ENCODE measurements around the gene MIEF1. TPM values are rescaled to one million over a fixed set of nuclear protein-coding genes. Genes with fewer than 3 reads are reported as not detected.
"Not testable (repeated sequence)": the region's sequence is repeated elsewhere in the genome, so short reads cannot be mapped to it uniquely, and the experiment has no call there.

The MIEF1 gene
- total RNA-seq, 1 donor from 2014 or later: 29.2 TPM

DNA sequence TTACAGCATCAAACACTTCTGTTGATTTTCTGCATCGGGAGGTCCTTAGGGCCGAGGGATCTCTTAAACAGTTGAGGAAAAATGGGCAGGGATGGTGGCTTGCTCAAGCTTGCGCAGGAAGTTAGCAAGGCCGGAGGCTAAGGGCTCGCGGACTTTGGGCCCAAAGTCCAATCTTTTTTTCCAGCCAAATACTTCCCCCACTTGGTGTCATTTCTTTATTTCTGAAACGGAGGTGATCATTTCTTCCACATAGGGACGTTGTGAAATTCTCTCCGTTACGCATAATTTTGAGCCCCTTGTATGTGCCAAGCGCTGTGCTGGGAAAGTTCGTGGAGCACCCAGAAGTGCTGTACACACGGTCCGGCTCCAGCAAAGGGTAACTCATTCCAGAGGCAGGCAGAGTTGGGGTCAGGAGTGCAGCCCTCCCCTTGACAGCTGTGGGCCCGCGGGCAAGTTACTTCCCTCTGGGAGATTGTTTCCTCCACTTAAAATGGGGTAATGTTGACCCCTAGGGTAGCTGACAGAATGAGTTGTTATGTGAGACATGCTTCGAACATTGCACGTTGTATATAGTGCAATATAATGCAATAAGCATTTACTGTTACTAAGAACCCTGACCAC, 809 bp downstream of the MIEF1 start:
- Mint-ChIP-seq H3K36me3 (ENCODE audit: low read depth, unreplicated experiment) (peaks cover 31% of the 10 kb centered on the region), H3K4me3 (ENCODE audit: unreplicated experiment) (peak overlapping the region; percentile 98), H3K4me1 (ENCODE audit: unreplicated experiment) (peaks cover 16% of the 10 kb centered on the region), H3K27ac (ENCODE audit: unreplicated experiment) (peak overlapping the region; percentile 57), H3K27me3 (ENCODE audit: unreplicated experiment) (peaks cover 4% of the 10 kb centered on the region), H3K9me3 (ENCODE audit: unreplicated experiment) (no peaks in the 10 kb centered on the region)
- no peak for DNase-seq (ENCODE audit: low spot score)
- TF ChIP-seq, protein P1, sequence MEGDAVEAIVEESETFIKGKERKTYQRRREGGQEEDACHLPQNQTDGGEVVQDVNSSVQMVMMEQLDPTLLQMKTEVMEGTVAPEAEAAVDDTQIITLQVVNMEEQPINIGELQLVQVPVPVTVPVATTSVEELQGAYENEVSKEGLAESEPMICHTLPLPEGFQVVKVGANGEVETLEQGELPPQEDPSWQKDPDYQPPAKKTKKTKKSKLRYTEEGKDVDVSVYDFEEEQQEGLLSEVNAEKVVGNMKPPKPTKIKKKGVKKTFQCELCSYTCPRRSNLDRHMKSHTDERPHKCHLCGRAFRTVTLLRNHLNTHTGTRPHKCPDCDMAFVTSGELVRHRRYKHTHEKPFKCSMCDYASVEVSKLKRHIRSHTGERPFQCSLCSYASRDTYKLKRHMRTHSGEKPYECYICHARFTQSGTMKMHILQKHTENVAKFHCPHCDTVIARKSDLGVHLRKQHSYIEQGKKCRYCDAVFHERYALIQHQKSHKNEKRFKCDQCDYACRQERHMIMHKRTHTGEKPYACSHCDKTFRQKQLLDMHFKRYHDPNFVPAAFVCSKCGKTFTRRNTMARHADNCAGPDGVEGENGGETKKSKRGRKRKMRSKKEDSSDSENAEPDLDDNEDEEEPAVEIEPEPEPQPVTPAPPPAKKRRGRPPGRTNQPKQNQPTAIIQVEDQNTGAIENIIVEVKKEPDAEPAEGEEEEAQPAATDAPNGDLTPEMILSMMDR (IDR thresholded peaks at IDR 0.05; ENCODE audit: unreplicated experiment): no peak

DNA sequence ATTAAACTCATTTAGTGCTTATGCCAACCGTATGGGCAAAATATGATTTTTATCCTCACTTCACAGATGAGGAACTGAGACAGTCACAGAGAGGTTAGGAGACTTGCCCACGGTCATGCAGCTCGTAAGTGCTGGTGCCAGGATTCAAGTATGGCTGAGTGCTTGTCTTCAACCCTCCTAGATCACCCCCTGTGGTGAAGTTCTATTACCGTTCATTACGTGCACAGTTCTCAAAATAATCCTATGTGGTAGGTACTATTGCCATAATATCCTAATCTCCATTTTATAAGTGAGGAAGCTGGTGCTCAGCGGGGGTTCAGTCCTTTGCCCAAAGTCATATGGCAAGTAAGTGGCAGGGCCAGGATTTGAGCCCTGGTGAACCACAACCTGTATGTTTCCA, 1.5 kb downstream of the MIEF1 start:
- H3K27me3 Mint-ChIP-seq (ENCODE audit: unreplicated experiment): peaks cover 6% of the 10 kb centered on the region
- H3K27ac Mint-ChIP-seq (ENCODE audit: unreplicated experiment): no peak overlapping the region
- peaks cover 37% of the 10 kb centered on the region for H3K36me3 Mint-ChIP-seq (ENCODE audit: low read depth, unreplicated experiment)

DNA sequence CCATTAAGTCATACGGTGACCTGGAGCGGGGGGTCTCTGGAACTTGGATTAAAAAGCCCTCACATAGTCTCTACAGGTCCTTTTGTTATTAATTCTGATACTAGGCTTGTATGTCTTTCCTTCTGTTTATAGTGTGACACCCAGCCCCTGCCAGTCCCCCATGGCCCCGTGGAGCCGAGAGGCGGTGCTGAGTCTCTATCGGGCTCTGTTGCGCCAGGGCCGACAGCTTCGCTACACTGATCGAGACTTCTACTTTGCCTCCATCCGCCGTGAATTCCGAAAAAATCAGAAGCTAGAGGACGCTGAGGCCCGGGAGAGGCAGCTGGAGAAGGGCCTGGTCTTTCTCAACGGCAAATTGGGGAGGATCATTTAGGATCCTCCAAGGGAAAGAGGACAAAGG, 2.0 kb downstream of the MIEF1 start:
- peaks cover 6% of the 10 kb centered on the region for H3K27me3 Mint-ChIP-seq (ENCODE audit: unreplicated experiment)

More for the DNA sequence above, 1.5 kb downstream of the MIEF1 start:
- DNase-seq (ENCODE audit: low spot score): no peak
- H3K4me3 Mint-ChIP-seq (ENCODE audit: unreplicated experiment): peak overlapping the region; percentile 83
- TF ChIP-seq, protein P1 (IDR thresholded peaks at IDR 0.05; ENCODE audit: unreplicated experiment): no peak
- H3K4me1 Mint-ChIP-seq (ENCODE audit: unreplicated experiment): peaks cover 16% of the 10 kb centered on the region
- no peaks in the 10 kb centered on the region for H3K9me3 Mint-ChIP-seq (ENCODE audit: unreplicated experiment)

DNA sequence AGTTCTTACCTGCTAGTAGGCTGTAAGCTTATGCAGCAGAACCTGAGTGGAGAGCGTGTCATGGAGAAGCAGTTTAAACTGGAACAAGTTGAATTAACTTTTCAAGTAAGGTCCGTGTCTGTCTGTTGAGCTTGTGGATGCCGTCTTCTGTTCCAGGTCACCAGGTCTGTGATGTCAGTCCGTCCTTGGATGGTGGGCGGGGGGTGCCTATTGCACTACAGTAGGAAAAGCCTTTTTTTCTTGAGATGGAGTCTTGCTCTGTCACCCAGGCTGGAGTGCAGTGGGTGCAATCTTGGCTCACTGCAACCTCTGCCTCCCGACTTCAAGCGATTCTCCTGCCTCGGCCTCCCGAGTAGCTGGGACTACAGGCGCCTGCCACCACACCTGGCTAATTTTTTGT, 4.9 kb downstream of the MIEF1 start:
- not testable (repeated sequence) for H3K4me1 Mint-ChIP-seq (ENCODE audit: unreplicated experiment); H3K9me3 Mint-ChIP-seq (ENCODE audit: unreplicated experiment); H3K27me3 Mint-ChIP-seq (ENCODE audit: unreplicated experiment); DNase-seq (ENCODE audit: low spot score)
- Mint-ChIP-seq H3K4me3 (ENCODE audit: unreplicated experiment) (peak overlapping the region; percentile 45), H3K36me3 (ENCODE audit: low read depth, unreplicated experiment) (peaks cover 54% of the 10 kb centered on the region), H3K27ac (ENCODE audit: unreplicated experiment) (peak overlapping the region; percentile 48)

More for the DNA sequence above, 2.0 kb downstream of the MIEF1 start:
- Mint-ChIP-seq H3K4me1 (ENCODE audit: unreplicated experiment) (peaks cover 12% of the 10 kb centered on the region), H3K36me3 (ENCODE audit: low read depth, unreplicated experiment) (peaks cover 37% of the 10 kb centered on the region), H3K27ac (ENCODE audit: unreplicated experiment) (no peak overlapping the region), H3K9me3 (ENCODE audit: unreplicated experiment) (no peaks in the 10 kb centered on the region), H3K4me3 (ENCODE audit: unreplicated experiment) (no peak overlapping the region)
- TF ChIP-seq, protein P1 (IDR thresholded peaks at IDR 0.05; ENCODE audit: unreplicated experiment): no peak
- DNase-seq (ENCODE audit: low spot score): no peak

DNA sequence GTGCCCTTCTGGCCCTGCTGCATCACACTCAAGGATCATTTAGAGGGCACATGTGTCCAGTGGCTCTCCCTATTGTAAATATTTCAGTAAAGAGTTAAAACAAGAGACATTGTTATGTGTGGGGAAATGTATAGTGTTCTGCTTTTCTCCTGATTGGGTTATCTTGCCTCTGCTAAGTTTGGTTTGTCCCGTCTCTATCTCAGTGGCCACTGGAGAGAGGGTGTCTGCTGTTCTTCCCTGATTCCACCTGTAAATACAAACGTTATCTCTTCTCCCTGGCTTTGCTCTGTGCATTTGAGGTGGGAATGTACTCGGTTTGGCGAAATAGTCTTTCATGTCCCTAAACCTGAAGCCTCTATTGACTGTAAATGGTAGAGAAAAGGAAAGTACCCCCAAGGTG, 6.3 kb downstream of the MIEF1 start:
- no peaks in the 10 kb centered on the region for H3K9me3 Mint-ChIP-seq (ENCODE audit: unreplicated experiment)
- TF ChIP-seq, protein P1 (IDR thresholded peaks at IDR 0.05; ENCODE audit: unreplicated experiment): no peak
- peaks cover 3% of the 10 kb centered on the region for H3K4me1 Mint-ChIP-seq (ENCODE audit: unreplicated experiment)
- peaks cover 2% of the 10 kb centered on the region for H3K27me3 Mint-ChIP-seq (ENCODE audit: unreplicated experiment)
- H3K4me3 Mint-ChIP-seq (ENCODE audit: unreplicated experiment): peak overlapping the region; percentile 30
- no peak for DNase-seq (ENCODE audit: low spot score)
- H3K36me3 Mint-ChIP-seq (ENCODE audit: low read depth, unreplicated experiment): peaks cover 59% of the 10 kb centered on the region
- H3K27ac Mint-ChIP-seq (ENCODE audit: unreplicated experiment): no peak overlapping the region
